ENCODE data around the gene IGSF9B.

The IGSF9B gene

DNA sequence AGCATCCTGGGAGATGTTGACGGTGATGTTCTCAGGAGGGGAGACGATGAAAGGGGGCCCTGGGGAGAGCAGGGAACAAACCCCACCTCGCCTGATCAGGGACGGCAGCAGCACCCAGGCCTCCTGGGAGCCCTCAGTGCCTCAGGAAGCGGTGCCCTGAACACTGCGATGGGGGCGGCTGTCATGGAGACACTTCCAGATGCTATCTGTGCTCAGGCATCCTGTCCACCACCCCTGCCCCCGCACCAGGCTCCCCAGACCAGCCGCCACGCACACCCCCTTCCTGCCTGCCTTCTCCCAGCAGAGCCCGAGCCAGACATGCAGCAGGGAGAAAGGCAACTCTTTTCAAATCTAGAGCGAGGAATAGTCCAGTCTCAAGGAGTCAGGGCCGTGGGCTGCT is 20.6 kb downstream of the IGSF9B start:
- no peak for FAIRE-seq

DNA sequence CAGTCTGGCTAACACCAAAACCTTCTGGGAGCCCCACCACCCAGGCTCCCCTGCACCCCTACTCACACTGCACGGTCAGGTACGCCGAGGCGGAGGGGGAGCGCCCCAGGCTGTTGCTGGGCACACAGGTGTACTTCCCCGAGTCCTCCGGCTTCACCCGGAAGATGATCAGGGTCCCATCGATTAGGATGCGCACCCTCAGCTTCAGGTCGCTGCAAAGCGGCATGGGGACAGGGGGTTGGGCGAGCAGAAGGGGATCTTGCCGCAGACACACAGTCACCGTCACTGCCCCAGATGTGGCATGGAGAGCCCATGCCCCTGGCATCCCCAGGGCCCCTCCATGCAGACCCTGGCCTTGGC is 21.2 kb downstream of the IGSF9B start:
- no peak for FAIRE-seq

- FAIRE-seq, result no peak
These were observed 21.9 kb downstream of the IGSF9B start for GRCh38 chr11:133934599-133935550.

DNA sequence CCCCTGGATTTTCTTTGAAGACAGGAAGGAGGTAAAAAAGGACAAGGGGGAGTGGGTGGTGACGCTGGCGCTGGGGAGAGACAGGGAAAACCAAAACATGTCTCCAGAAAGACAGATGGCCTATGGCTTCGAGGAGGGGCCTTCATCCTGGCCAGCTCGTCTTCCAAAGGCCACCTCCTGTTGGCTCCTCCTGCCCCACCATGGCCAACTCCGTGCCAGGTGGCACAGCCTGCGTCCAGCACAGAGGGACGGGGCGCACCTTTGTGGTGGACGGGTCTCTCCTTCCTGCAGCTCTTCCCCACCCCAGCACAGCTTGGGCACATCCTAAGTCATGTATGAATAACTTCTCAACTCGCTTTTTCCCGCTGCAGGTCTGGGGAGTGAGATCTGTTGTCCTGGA is 22.7 kb downstream of the IGSF9B start:
- no peak for FAIRE-seq

GRCh38 chr11:133931449-133932060 is 25.2 kb downstream of the IGSF9B start:
- no peak for FAIRE-seq

GRCh38 chr11:133930767-133931448 is 25.9 kb downstream of the IGSF9B start:
- FAIRE-seq, result no peak

- no peak for FAIRE-seq
These were observed 26.6 kb downstream of the IGSF9B start for GRCh38 chr11:133930053-133930766.

- no peak for FAIRE-seq
These were observed 27.2 kb downstream of the IGSF9B start for GRCh38 chr11:133929401-133930052.

DNA sequence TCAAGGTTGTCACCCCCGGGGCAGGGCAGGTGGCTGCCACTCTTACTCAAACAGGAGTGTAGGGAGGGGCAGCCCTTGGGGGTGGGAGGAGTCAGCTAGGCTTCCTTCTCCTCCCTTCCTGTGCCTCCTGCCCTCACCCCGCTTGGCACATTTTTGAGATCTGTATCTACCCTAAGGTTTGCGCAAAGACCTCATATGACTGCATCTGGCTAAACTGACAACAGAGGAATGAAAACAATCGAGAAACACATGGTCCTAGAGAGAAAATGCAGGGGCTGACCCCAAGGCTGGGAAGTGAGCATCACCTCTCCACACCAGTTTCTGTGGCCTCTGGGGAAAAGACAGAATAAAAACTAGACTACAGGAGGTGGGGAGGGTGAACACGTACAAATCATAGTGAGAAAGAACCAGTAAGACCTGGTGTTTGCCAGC is 28.1 kb downstream of the IGSF9B start:
- no peak for FAIRE-seq

DNA sequence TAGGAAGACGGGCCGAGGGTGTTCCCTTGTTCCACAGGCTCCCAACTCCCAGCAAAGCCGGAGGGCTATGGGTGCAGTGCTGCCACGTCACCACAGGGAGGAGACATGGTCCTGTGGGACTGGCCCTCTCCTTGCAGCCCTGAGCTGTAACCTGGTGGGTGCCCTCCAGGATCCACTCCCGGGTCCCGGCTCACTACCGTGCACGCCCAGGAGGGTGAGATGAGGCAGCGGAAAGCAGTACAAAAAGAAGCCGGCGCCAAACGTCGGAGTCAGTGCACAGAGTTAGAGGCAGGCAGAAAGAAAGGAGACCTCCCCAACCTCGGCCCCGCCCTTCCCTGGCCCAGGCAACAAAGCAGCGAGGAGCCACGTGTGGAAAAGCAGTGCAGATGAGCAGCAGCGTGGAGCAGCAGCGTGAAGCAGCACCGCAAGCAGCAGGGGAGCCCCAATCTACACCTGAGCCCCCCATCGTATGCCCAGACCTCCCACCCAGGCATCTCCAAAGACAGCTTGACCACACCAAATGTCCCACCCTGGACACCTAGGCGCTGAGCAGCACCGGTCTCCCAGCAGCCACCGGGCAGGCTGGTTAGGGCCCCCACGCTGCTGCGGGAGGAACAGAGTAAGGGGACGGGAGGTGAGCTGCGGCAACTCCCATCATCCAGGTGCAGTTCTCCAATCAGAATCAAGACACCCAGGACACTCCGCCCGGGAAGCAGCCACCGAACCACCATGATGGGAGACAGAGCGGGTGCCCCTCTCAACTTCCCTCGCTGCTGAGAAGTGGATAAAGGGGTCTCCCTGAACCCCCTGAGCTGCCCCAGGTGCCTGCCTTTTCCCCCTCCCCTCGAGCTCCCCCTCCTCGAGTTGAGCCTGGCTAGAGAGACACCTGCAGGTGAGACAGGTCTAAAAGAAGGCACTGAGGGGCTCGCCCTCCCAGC is 28.8 kb downstream of the IGSF9B start:
- FAIRE-seq, result no peak

DNA sequence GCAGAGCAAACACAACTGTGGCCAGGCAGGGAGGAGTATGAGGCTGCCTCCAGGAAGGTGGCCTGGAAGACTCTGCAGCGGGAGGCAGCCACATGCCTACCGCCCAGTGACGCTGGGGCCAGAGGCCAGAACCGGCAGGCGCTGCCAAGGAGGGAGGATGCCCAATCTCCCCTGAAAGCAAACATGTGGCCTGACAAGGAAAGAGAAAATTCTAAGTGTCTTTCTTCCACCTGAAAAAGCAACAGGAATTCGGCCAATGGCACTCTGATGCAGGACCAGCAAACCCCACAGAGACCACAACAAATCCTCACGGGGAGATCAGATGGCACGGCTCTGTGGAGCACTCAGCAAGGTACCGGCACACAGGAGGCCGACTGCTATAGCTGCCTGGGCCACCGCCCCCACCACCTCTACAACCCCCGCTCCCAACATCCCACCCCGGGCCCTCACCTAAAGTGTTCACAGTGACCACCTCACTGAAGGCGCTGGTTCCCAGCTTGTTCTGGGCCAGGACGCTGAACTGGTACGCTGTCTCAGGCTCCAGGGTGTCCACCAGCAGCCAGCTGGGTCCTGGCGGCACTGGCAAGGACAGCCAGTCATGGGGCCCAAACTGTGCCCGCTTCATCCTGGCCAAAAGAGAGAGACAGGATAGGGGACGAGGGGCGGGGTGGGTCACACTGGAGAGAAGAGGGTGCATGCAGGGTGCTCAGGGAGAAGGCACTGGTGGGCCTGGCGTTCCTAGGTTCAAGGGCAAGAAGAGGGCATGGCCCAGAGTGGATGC is 30.1 kb downstream of the IGSF9B start:
- no peak for FAIRE-seq

GRCh38 chr11:133925756-133926155 is 31.0 kb downstream of the IGSF9B start:
- no peak for FAIRE-seq

DNA sequence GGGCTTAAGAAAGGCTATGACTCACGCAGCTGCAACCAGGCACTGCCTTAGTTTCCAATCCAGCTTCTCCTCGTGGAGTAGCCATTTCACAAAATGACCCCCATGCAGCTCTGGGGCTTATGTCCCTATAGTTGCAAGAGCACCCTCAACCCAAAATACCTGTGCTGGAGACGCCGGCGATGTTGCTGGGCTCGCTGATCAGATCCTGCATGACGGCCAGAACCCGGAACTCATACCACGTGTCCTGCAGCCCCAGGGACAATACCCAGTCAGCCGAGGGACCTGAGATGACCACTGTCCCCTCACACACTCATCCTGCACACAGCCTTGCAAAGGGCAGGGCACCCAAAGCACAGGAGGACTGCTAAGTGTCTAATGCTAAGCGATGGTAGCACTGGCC is 32.1 kb downstream of the IGSF9B start:
- FAIRE-seq, result no peak

GRCh38 chr11:133922078-133922870 is 34.5 kb downstream of the IGSF9B start:
- no peak for FAIRE-seq

GRCh38 chr11:133921513-133921912 is 35.3 kb downstream of the IGSF9B start:
- no peak for FAIRE-seq

- FAIRE-seq, result no peak
These were observed 35.7 kb downstream of the IGSF9B start for GRCh38 chr11:133921026-133921425.

GRCh38 chr11:133920109-133920990 is 36.4 kb downstream of the IGSF9B start:
- no peak for FAIRE-seq

- no peak for FAIRE-seq
These were observed 37.2 kb downstream of the IGSF9B start for GRCh38 chr11:133919330-133920108.
